Measurements from ENCODE around the gene GABBR1.

DNA sequence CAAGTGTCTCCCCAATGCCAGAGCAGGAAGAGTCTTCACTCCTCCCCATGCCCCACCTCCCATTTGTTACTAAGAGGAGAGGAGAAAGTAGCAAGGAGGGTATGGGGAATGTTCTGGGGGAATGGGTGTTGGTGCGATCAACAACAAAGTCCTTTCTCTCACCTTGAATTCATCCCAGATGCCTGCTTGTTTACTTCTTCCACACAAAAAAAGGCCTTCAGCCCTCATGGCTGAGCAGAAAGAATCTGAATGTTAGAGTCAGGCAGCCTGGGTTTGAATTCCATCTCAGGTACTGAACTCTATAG, 33.8 kb upstream of the GABBR1 start:
- no peak for TF ChIP-seq EZH2 (IDR thresholded peaks at IDR 0.05)
- no peak for TF ChIP-seq POLR2AphosphoS5 (IDR thresholded peaks at IDR 0.05; ENCODE audit: borderline replicate concordance, low read depth, low read length)
- no peak for TF ChIP-seq FOXP2 (optimal IDR thresholded peaks at IDR 0.05; ENCODE audit: control extremely low read depth, extremely low read length, insufficient read depth)

All from SK-N-MC (cell line).